Stimulated activated CD8-positive, alpha-beta memory T cell treated with anti-CD3 and anti-CD28 coated beads, Interleukin-4, amount 100 ng/mL, for 24 hours (primary cell): ENCODE results near the gene NYAP2.

Source experiments
- DNase-seq: peaks from one replicate; pipeline ENCODE4 v3.0.0-alpha.2; 2020; ENCODE audit warnings: low read depth

NYAP2 gene

DNA sequence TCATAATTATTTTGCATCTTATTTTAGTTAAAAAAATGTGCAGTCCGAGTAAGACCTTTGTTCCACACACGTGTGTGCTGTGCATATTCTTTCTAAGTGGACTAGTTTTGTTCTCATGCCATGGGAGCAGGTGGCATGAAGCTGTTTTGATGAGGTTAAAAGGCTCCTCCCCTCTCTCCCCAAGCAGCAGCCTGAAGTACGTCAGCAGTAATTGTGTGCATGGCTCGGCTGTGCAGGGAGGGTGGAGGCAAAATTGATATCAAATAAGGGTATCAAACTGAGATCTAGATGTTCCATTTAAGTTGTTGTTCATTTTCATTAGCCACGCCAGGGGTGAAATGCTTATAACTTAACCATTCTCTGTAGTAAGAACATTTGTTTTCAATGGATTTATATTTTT is at the start of gene NYAP2:
NYAP2 (plus strand) TSS at position 207 of the 400 bp plus-strand sequence. CDS start 9,171 bp downstream, outside the sequence.
- DNase-seq, result no peak

DNA sequence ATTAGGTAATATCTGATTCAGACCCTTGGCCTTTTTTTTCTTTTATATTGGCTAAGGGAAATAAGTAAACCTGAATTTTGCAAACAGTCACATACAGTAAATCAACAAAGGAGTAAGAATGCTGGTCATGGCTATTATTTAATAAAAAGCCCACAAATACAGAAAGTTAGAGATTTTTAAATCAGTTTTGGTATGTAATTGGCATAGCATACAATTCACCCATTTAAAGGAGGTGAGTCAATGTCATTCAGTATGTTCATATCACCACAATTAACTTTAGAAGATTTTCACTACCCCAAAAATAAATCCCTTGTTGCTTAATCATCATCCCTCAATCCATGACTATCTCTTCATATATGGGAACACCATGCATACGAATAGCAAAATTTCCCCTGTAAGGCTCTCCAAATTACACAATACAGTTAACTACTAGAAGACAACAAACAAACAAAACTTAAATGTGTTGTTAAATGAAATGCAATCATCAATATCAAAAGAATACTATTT is 45.9 kb upstream of the NYAP2 start:
- DNase-seq, result no peak

DNA sequence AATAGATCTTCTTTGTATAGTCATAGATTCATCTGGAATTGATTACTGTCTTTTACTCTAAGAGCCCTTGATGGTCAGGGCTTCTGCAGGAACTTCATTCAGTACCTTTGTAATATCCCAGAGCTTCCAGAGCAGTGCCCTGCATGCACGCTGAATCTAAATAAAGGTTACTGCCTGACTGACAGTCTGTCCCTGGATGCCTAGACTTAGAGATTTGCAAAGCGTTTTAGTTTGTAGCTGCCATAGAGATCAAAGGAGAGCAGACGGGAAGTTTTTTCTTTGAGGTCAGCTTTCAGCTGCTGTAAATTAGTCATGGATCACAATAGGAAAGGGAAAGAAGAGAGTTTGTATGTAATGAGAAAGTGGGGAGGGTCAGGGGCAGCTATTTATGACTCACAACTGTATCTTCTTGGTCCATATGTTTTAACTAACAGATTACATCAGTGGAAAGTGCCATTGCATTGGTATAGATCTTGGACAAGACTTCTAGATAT is 45.2 kb upstream of the NYAP2 start:
- no peak for DNase-seq

DNA sequence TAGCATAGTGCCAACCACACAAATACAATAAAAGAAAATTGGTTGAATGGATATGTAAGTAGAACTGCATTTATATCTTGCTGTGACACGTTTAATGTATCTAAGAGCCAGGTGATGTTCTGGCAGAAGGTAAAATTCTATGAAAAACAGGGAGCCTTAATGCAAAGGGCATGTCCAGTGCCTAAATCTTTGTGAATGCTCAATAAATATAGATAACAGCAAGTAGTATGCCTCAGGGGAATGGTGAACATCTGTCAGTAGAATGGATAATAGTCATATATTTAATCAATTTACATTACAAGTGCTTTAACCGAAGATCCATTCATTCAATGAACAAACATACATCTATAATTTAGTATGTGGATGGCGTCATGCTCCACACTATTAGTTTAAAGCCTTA is 43.7 kb upstream of the NYAP2 start:
- no peak for DNase-seq

DNA sequence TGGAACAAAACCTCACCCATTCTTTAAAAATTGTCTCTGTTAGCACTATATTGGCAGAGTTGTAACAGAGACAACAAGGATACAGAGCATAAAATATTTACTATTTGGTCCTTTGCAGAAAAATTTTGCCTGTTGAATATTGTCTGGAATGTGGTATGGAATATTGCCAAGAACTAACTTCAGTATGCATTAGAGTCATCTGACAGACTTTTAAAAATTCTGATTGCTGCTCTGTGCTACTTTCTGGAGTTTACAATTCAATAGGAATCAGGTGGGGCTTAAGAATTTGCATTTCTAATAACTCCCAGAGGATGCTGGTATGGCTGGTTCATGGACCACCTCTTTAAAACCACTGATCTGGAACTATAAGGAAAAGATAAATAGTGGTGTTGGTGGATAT is 32.8 kb upstream of the NYAP2 start:
- no peak for DNase-seq

DNA sequence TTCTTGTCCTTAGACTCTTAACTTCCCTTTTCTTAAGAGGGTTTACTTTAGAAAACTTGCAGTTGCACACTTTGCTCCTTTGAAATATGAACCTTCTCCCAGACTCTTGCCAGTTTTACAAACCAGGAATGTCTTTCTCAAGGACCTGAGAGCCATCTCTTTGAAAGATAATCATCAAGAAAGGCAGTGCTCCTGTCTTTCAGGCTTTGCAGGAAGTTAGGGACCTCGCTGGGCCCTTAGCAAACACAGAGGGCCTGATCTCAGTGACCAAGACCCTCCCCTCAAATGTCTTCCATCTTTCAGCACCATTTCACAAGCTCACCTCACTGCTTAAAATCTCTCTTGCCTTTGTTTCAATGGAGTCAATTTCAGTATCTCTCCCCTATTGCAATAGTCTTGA is 32.0 kb upstream of the NYAP2 start:
- DNase-seq, result no peak

DNA sequence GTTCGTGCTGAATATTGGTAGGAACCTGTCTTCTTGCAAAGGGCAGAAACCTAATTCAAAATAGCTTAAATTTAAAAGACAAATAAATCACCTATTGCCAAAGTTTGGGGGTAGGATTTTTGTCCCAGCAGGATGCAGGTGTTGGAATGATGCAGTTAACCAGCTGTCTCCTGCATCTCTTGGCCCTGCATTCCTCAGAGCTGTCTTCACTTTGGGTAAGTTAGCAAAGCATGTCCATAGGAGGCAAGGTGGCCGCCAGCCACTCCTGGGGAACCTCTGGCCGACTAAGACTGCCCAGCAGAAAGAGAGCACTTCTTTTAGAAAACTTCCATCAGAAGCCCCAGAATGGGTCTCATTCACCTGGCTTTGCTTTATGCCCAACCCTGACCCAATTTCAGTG is 20.5 kb upstream of the NYAP2 start:
- DNase-seq, result no peak

DNA sequence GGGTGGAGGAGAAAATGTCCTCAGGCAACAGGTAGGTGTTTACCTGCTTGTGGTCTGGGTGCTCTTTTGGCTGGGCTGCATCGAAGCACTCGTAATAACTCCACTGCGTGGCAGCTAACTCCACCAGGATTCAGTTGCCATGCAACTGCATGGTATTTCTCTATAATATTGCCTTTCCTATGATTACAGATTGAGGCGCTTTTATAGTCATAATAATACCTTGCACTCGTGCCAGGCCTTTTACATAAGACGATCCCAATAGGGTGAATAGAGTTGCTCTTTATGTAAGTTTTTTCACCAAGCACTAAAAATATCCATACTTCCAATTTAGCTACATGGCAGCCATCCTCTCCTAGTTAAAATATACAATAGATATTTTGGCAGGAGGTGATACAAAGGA is 19.7 kb upstream of the NYAP2 start:
- no peak for DNase-seq

DNA sequence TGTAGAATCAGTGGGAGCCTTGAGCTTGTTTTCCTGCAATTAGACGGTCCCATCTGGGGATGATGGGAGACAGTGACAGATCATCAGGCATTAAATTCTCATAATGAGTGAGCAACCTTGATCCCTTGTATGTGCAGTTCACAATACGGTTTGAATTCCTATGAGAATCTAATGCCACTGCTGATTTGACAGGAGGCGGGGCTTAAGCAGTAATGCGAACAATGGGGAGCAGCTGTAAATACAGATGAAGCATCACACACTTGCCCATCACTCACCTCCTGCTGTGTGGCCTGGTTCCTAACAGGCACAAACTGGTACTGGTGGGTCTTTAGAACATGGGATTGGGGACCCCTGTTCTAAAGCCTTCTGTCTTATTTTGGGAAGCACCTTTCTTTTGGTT is 17.9 kb upstream of the NYAP2 start:
- no peak for DNase-seq

DNA sequence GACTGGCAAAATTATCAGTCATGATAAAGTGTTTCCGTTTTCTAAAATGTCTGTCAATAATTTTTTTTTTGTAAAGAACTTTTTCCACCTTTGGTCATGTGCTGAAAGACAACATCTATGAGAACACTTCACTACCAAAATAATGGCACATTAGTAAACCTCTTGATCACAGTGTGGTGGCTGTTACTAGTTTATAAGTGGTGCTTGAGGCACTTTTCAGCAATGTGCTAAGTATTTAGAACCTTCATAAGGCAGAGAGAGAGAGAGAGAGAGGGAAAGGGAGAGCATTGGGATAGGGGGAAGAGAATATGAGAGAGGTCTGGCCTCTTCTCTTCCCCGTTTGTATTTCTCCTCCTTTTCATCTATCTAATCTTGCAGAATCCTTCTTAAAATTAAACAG is 1.1 kb upstream of the NYAP2 start:
- DNase-seq, result no peak

DNA sequence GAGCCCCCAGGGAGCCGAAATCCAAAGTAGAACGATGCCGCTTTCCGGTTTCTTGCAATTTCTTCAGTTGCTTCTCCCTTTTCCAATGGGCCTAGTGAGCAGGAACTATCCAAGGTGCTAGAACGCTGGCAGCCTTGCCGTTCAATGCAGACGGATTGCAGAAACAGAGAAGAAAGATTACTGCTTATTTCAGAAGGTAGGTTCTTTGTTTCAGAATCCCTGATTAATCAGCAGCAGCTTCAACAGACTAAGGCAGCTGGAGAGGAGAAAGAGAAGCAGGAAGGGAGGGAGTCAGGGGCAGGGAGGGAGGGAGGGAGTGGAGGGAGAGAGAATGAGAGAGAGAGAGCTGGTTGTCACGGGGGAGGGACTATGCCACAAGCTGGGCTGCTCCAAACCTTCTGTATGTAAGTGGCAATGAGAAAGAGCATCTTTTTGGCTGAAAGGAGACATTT is 576 bp downstream of the NYAP2 start:
- DNase-seq, result no peak

DNA sequence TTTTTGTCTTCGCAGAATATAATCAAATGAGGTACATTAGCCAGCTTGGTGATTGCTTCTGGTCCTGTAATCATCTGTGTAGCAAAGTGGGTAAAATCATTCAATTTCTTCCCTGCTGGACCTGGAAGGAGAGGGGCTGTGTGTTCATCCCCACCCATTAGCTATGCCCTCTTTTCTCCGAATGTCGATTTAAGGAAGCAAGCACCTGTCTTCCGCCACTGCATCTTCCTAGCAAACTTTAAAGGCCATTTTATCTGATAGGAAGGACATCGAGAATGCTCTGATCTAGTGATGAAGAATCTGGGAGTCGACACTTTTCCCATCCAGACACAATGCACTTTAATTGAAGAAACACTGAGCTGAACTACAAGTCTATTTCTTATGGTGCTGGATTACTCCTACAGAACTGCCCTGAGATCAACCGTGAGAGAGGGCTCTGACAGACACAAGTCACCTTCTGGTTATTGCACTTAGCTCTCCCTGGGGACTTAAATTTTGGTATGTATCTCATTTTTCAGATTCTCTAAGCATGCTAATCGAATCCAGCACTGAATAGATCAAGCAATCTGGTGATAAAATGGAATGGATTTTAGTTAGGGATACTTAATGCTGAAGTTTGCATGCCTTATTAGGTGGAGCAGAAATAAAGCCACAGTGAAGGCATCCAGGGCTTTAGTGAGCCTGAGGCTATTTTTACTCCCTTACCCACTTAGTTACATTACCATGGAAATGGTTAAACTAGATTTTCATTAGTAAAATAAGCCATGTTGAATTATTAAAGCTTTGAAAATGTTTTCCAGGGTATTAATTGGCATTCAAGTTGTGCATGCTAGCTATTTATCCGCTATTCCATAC is 1.3 kb downstream of the NYAP2 start:
- DNase-seq, result no peak

DNA sequence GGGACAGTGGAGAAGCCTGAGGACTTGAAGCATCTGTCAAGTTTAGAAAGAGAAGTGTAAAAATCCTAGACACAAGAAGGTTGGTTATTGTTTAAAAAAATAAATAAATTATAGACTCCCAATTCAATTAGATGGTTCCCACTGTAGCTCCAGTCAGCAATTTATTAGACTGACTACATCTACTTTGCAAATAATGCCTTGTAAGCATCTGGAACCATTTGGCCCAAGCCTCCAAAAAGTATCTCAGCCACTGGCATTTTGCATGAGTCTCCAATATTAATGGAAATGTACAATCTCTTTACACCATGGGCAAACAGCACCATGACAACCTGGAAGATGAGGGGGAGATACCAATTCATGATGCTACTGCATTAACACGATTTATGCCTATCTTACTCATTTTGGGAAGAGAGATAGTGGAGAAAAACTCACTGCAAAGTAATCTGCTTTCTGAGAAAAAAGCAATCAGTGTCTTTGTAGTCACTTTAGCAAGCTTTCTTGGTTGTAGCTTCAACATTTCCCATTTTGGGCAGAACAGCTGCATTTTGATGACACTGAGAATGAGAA is 2.8 kb downstream of the NYAP2 start:
- DNase-seq, result no peak

DNA sequence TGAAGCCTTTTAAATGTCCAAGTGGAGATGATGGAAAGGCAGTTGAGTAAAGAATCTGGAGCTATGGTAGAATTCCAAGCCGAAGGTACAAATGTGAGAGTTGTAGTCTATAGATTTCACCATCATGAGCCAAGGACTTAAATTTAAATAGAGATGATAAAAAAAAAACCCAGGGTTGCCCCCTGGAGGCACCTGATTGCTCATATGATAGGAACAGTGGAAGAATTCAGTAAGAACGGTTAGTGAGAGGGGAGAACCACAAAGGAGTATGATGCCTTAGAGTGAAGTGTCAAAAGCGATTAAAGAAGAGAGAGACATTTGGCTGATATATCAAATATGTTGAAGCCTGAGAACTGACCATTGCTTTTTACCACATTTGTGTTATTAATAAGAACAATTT is 11.9 kb downstream of the NYAP2 start:
- no peak for DNase-seq

DNA sequence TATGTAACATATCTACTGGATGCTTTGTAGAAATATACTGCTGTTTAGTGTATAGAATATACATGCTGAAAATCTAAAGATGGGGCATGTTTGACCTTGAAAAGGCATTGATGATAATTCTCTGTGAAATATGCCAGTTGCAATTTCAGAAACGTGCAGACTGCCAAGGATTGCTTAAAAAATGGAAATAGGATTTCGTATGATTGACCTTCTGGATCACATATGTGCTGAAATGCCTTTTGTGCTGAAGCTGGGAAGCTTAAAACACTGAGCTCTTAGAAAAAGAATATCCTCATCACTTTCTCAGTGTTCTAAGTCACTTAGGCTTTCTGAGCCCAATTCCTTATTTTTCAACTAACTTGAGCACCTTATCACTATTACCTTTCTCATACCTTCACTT is 14.3 kb downstream of the NYAP2 start:
- DNase-seq, result no peak

DNA sequence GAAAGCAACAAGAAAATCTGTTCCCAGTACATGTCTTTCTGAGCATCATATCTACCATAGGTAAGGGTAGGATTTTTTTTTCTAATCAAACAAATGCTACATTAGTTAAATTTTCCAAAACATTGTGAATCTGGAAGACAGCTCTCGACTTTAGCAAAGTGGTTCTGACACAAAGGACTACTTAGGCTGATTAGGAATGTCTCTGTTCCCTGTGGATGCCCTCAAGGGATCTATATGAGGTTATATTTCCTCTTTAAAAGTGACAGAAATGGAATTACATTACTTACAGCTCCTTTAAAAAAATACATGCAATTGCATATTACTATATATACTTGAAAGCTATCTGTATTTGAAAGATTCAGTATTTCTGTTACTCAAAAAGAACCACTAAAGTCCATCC is 15.4 kb downstream of the NYAP2 start:
- no peak for DNase-seq

DNA sequence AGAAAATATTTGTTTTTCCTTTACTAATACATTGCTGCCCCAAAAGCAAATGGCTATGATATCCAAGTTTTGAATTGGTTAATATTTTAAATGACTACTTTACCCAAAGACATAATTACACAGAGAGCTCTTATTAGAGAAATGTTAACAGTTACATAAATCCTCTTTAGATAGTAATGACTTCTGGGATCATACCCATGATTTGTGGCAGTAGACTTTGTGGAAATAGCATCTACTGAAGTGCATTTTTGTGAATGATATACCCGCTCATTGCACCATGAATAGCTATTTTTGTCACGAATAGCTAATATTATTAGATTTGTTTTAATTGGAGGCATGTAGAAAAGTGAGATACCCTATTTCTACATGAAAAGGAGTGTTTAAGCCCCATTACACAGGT is 15.8 kb downstream of the NYAP2 start:
- DNase-seq, result no peak

DNA sequence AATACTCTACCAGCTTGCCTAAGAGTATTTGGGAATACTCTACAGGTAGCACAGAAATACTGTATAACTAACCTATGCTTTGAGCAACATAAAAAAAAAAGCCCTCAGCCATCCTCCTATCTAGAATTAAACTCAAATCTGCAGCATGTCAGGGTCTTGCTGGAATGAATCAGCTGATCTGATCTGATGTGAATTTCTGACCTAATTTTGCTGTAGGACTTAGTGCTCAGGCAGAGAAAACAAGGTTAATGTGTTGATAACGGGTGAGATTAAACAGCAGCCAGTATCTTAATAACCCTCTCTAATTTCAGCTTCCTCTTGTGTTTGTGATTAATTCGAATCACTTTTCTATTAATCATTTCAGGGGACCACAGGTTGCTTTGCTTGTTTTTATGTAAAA is 16.3 kb downstream of the NYAP2 start:
- DNase-seq, result no peak

DNA sequence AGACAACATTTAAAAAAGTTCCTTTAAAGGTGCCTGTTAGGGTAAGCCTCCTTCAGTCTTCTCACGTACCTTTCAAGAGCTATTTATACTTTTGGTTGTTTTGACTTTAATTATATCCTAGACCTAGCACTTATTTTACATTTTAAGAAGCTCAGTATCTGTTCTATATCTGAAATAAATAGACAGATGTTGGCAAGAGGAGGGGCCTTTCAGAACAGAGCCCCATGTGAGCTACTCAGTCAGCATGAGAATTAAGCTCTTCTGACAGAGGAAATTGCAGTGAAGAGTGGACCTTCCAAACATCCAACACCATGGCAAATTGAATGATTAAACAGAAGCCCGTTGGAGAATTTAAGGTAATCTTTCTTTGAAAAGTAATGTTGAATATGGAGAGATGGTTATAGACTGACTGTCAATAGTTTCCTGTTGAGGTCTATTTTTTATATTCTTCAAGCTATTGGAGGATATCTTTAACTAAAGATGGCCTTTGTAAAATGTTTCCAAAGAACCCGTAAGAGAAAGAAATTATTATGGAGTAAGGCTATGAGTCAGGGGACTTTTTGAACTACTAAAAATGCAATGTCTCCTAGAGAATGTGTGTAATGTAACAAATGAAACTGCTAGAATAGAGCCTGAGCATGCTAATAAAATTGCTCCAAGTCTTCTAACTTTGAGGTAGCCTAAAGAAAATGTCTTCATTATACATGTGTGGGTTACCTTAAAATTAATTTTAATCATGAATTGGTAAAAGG is 17.3 kb downstream of the NYAP2 start:
- DNase-seq, result no peak

DNA sequence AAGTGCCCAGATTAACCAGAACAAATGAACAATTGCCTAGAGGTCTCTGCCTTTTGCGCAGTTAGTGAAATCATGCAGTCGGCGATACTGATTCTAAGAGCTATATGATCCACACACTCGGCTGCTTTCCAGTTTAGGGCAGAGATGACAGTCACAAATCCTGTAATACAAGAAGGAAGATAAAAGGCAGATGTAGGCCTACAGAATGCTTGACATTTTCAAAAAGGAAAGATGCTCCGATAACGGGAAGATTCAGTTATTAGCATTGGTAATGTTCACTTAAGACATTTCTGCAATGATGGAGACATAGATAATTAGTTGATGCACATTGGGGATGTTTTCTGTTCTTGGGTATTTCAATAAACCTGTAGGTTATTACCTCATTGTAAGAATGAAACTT is 19.5 kb downstream of the NYAP2 start:
- no peak for DNase-seq

DNA sequence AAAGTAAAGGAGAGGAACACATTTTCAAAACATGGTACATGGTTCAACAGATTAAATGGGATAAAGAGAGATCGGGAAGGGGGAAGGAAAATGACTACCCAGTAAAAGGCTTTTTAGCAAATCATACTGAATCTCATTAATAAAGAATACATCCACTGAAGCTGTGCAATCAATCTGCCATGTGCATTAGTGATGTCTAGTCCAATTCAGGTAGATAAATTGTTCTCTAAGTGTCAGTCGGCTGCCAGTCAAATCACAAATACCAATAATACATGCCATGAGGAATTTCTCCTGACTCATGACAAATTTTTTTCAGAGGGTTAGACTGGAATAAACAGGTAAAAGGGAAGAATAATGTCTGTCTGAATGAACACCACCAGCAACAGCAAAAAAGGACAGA is 22.6 kb downstream of the NYAP2 start:
- DNase-seq, result no peak

DNA sequence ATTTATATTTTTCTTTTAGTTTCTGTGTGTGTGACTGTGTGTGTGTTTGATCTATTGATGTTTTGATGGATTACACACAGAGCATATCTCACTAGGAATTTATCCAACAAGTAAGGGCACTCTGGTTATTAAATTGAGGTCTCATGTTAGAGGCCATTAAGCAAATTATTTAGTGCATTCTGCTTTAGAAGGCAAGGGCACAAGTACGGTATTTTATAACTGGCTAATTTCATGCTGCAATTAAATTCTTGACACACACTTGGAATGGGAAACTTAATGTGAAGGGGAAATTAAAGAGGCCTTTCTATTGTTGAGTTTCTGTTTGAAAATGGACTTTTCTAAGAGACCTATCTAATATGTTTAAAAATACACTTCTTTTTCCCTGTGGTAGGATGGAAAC is 25.8 kb downstream of the NYAP2 start:
- no peak for DNase-seq

DNA sequence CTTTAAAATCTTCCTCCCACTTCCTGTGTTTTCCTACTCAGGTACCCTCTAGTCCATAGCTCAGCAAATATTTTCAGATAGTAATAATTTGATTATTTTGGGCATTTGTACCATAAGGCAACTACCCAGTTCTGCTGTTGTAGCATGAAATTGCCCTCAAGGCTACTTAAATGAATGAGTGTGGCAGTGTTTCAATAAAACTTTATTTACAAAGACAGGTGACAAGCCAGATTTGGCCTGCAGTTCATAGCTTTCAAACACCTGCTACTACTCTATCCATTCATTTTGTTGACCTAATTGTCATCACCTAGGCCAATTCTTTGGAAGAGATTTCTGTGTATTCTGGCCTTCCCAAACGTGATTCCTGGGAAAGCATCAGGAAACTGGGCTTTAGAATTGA is 28.9 kb downstream of the NYAP2 start:
- DNase-seq, result no peak
